Measurements from ENCODE around the gene ATP2B2. TPM values are rescaled to one million over a fixed set of nuclear protein-coding genes. Genes with fewer than 3 reads are reported as not detected.

The ATP2B2 gene
- total RNA-seq, 2 donors from 2014 or later, result not detected

- Mint-ChIP-seq H3K9me3 (no peaks in the 10 kb centered on the region), H3K36me3 (no peaks in the 10 kb centered on the region), H3K27ac (no peak overlapping the region)
- ATAC-seq (no peak), DNase-seq (ENCODE audit: low spot score in 2 of 2) (no peak)
Observed at GRCh38 chr3:10328460-10329071, 176.8 kb downstream of the ATP2B2 start.

GRCh38 chr3:10327592-10327991, 177.8 kb downstream of the ATP2B2 start:
- no peak for DNase-seq (ENCODE audit: low spot score in 2 of 2)
- ATAC-seq, result no peak
- Mint-ChIP-seq H3K36me3 (no peaks in the 10 kb centered on the region), H3K9me3 (no peaks in the 10 kb centered on the region), H3K27ac (no peak overlapping the region)

- peak in 1 of 2 donors; percentile 23 for ATAC-seq
- H3K36me3 Mint-ChIP-seq, result peaks cover 0 to 13% of the 10 kb centered on the region in 2 donors
- DNase-seq (ENCODE audit: low spot score in 2 of 2), result no peak
- no peaks in the 10 kb centered on the region for H3K9me3 Mint-ChIP-seq
- H3K27ac Mint-ChIP-seq, result no peak overlapping the region
Observed at GRCh38 chr3:10322352-10322710, 183.1 kb downstream of the ATP2B2 start.

- peaks cover 0 to 13% of the 10 kb centered on the region in 2 donors for H3K36me3 Mint-ChIP-seq
- DNase-seq (ENCODE audit: low spot score in 2 of 2), result no peak
- peak overlapping the region; percentile 92 to 99 for H3K27ac Mint-ChIP-seq
- ATAC-seq, result no peak
- no peaks in the 10 kb centered on the region for H3K9me3 Mint-ChIP-seq
Observed at GRCh38 chr3:10321630-10322351, 183.6 kb downstream of the ATP2B2 start.

GRCh38 chr3:10320320-10320677, 185.1 kb downstream of the ATP2B2 start:
- Mint-ChIP-seq H3K27ac (peak overlapping the region; percentile 99), H3K9me3 (no peaks in the 10 kb centered on the region), H3K36me3 (peaks cover 0 to 13% of the 10 kb centered on the region in 2 donors)
- DNase-seq (ENCODE audit: low spot score in 2 of 2) (no peak), ATAC-seq (no peak)

GRCh38 chr3:10319804-10320203, 185.6 kb downstream of the ATP2B2 start:
- peak overlapping the region; percentile 99 for H3K27ac Mint-ChIP-seq
- DNase-seq (ENCODE audit: low spot score in 2 of 2) (no peak), ATAC-seq (no peak)
- peaks cover 0 to 13% of the 10 kb centered on the region in 2 donors for H3K36me3 Mint-ChIP-seq
- H3K9me3 Mint-ChIP-seq, result no peaks in the 10 kb centered on the region

GRCh38 chr3:10319251-10319650, 186.1 kb downstream of the ATP2B2 start:
- Mint-ChIP-seq H3K9me3 (no peaks in the 10 kb centered on the region), H3K36me3 (peaks cover 0 to 13% of the 10 kb centered on the region in 2 donors), H3K27ac (peak overlapping the region in 1 of 2 donors; percentile 99)
- ATAC-seq (no peak), DNase-seq (ENCODE audit: low spot score in 2 of 2) (no peak)

- peaks cover 0 to 13% of the 10 kb centered on the region in 2 donors for H3K36me3 Mint-ChIP-seq
- H3K27ac Mint-ChIP-seq, result peak overlapping the region; percentile 2 to 99
- DNase-seq (ENCODE audit: low spot score in 2 of 2) (no peak), ATAC-seq (no peak)
- no peaks in the 10 kb centered on the region for H3K9me3 Mint-ChIP-seq
Observed at GRCh38 chr3:10317961-10318350, 187.4 kb downstream of the ATP2B2 start.

GRCh38 chr3:10317311-10317960, 187.9 kb downstream of the ATP2B2 start:
- no peak for ATAC-seq

GRCh38 chr3:10315771-10316344, 189.5 kb downstream of the ATP2B2 start:
- H3K36me3 Mint-ChIP-seq, result peaks cover 0 to 13% of the 10 kb centered on the region in 2 donors
- no peaks in the 10 kb centered on the region for H3K9me3 Mint-ChIP-seq
- H3K27ac Mint-ChIP-seq, result peak overlapping the region in 1 of 2 donors; percentile 84

More at GRCh38 chr3:10317311-10317960, 187.9 kb downstream of the ATP2B2 start:
- no peak for DNase-seq (ENCODE audit: low spot score in 2 of 2)
- peak overlapping the region in 1 of 2 donors; percentile 66 for H3K27ac Mint-ChIP-seq
- H3K36me3 Mint-ChIP-seq, result peaks cover 0 to 13% of the 10 kb centered on the region in 2 donors
- H3K9me3 Mint-ChIP-seq, result no peaks in the 10 kb centered on the region

GRCh38 chr3:10315101-10315500, 190.3 kb downstream of the ATP2B2 start:
- Mint-ChIP-seq H3K36me3 (peaks cover 1 to 6% of the 10 kb centered on the region in 2 donors), H3K9me3 (no peaks in the 10 kb centered on the region)
- ATAC-seq, result no peak

More at GRCh38 chr3:10315771-10316344, 189.5 kb downstream of the ATP2B2 start:
- DNase-seq (ENCODE audit: low spot score in 2 of 2) (no peak), ATAC-seq (no peak)

GRCh38 chr3:10312861-10313260, 192.5 kb downstream of the ATP2B2 start:
- ATAC-seq (peak in 1 of 2 donors; percentile 26), DNase-seq (ENCODE audit: low spot score in 2 of 2) (no peak)
- Mint-ChIP-seq H3K36me3 (peaks cover 0 to 13% of the 10 kb centered on the region in 2 donors), H3K27ac (peak overlapping the region; percentile 20 to 93), H3K9me3 (no peaks in the 10 kb centered on the region)

More at GRCh38 chr3:10315101-10315500, 190.3 kb downstream of the ATP2B2 start:
- no peak for DNase-seq (ENCODE audit: low spot score in 2 of 2)
- no peak overlapping the region for H3K27ac Mint-ChIP-seq

GRCh38 chr3:10312391-10312790, 193.0 kb downstream of the ATP2B2 start:
- H3K27ac Mint-ChIP-seq, result peak overlapping the region in 1 of 2 donors; percentile 55
- ATAC-seq, result no peak
- no peaks in the 10 kb centered on the region for H3K9me3 Mint-ChIP-seq
- DNase-seq (ENCODE audit: low spot score in 2 of 2), result no peak
- H3K36me3 Mint-ChIP-seq, result peaks cover 0 to 18% of the 10 kb centered on the region in 2 donors

GRCh38 chr3:10311710-10312109, 193.7 kb downstream of the ATP2B2 start:
- DNase-seq (ENCODE audit: low spot score in 2 of 2) (no peak), ATAC-seq (no peak)
- Mint-ChIP-seq H3K9me3 (no peaks in the 10 kb centered on the region), H3K27ac (peak overlapping the region; percentile 48 to 55), H3K36me3 (peaks cover 0 to 21% of the 10 kb centered on the region in 2 donors)

GRCh38 chr3:10310578-10310977, 194.8 kb downstream of the ATP2B2 start:
- DNase-seq (ENCODE audit: low spot score in 2 of 2), result no peak
- peaks cover 0 to 21% of the 10 kb centered on the region in 2 donors for H3K36me3 Mint-ChIP-seq
- H3K9me3 Mint-ChIP-seq, result no peaks in the 10 kb centered on the region
- peak overlapping the region; percentile 50 to 82 for H3K27ac Mint-ChIP-seq
- no peak for ATAC-seq

GRCh38 chr3:10309736-10310135, 195.7 kb downstream of the ATP2B2 start:
- H3K36me3 Mint-ChIP-seq, result peaks cover 0 to 21% of the 10 kb centered on the region in 2 donors
- DNase-seq (ENCODE audit: low spot score in 2 of 2), result no peak
- peak overlapping the region; percentile 50 to 82 for H3K27ac Mint-ChIP-seq
- no peak for ATAC-seq
- H3K9me3 Mint-ChIP-seq, result no peaks in the 10 kb centered on the region

- ATAC-seq (no peak), DNase-seq (ENCODE audit: low spot score in 2 of 2) (no peak)
- Mint-ChIP-seq H3K9me3 (no peaks in the 10 kb centered on the region), H3K27ac (no peak overlapping the region), H3K36me3 (peaks cover 0 to 21% of the 10 kb centered on the region in 2 donors)
Observed at GRCh38 chr3:10308678-10309077, 196.7 kb downstream of the ATP2B2 start.

Data from activated naive CD4-positive, alpha-beta T cell treated with anti-CD3 and anti-CD28 coated beads, Interleukin-2, amount 50 U/mL, for 72 hours (primary cell).